Thymus (tissue), 11 donors: ENCODE results near the gene GFOD1. TPM values are rescaled to one million over a fixed set of nuclear protein-coding genes. Genes with fewer than 3 reads are reported as not detected.

Experiments
- DNase-seq, 9 donors: peaks; one replicate each; pipeline ENCODE4 v3.0.0-alpha.2; 2013; ENCODE audit warnings: low spot score in 9 of 9, low read depth in 6 of 9, missing footprints in 1 of 9
- H3K27ac ChIP-seq, 2 donors: one replicate each; pipeline ENCODE4 v1.5.1; 2013; ENCODE audit warnings: control low read depth in 1 of 2, low read depth in 1 of 2, low read length in 1 of 2, mild to moderate bottlenecking in 1 of 2, moderate library complexity in 1 of 2
- H3K27me3 ChIP-seq, 2 donors: one replicate each; pipeline ENCODE4 v1.5.1; 2013; ENCODE audit warnings: low read length in 1 of 2; ENCODE audit not compliant: control insufficient read depth in 2 of 2, insufficient read depth in 1 of 2
- H3K36me3 ChIP-seq, 2 donors: one replicate each; pipeline ENCODE4 v1.5.1; 2013; ENCODE audit warnings: low read length in 1 of 2, mild to moderate bottlenecking in 1 of 2, moderate library complexity in 1 of 2; ENCODE audit not compliant: control insufficient read depth in 2 of 2, insufficient read depth in 2 of 2
- H3K4me1 ChIP-seq, 2 donors: one replicate each; pipeline ENCODE4 v1.5.1; 2013; ENCODE audit warnings: low read length in 2 of 2; ENCODE audit not compliant: control insufficient read depth in 2 of 2, insufficient read depth in 2 of 2
- H3K4me3 ChIP-seq, 2 donors: one replicate each; pipeline ENCODE4 v1.5.1; 2013; ENCODE audit warnings: low read length in 2 of 2, control low read depth in 1 of 2, mild to moderate bottlenecking in 1 of 2
- H3K9me3 ChIP-seq, 2 donors: one replicate each; pipeline ENCODE4 v1.5.1; 2013; ENCODE audit warnings: low read length in 1 of 2, mild to moderate bottlenecking in 1 of 2; ENCODE audit not compliant: control insufficient read depth in 2 of 2, insufficient read depth in 1 of 2
- WGBS: extraction: QIAGEN DNeasy Blood & Tissue Kit; methylation state at CpG from one replicate; pipeline ENCODE4 v1.1.7; 2013; 5-methylcytosine and 5-hydroxymethylcytosine counted together
- polyA plus RNA-seq: library from polyadenylated mRNA; stranded (reverse); fragments of 200-250 nt; gene quantifications from one replicate; pipeline ENCODE4 v1.2.3, GENCODE V29; 2013
- total RNA-seq: library from RNA; stranded (reverse); fragments of 120-200 nt; gene quantifications from one replicate; pipeline ENCODE4 v1.2.4, GENCODE V29; 2013
- donor health status: healthy.

The GFOD1 gene
- total and polyA plus RNA-seq, 2 donors = 4.7 to 8.1 TPM

GRCh38 chr6:13421425-13422059 lies 65.9 kb downstream of the GFOD1 start:
- no peak for DNase-seq
- no peak overlapping the region for H3K27ac ChIP-seq
- no peaks in the 10 kb centered on the region for H3K36me3 ChIP-seq
- peaks cover 0 to 8% of the 10 kb centered on the region in 2 donors for H3K27me3 ChIP-seq
- peaks cover 0 to 22% of the 10 kb centered on the region in 2 donors for H3K4me1 ChIP-seq
- WGBS = 95% methylated on average over 10 of the region's 10 CpGs
- no peaks in the 10 kb centered on the region for H3K9me3 ChIP-seq
- H3K4me3 ChIP-seq = no peak overlapping the region

DNA sequence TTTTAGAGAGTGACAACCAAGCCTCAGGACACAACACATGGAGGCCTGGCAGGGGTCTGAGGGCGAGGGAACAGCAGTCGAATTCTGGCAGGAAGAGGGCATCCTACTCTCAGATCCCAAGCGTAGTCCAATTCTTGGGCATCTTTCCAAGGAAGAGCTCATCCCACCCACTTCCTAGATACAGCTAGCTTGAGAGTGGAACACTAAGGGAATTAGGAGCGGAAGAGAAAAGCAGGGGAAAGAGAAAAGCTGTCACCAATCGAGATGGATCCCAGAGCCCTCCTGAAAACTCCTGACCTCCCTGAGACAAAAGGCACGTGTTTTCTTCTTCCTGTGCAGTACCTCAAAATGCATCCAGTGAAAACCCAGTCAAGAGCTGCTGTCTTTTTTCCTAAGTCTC lies 67.1 kb downstream of the GFOD1 start:
- no peak for DNase-seq
- Histone ChIP-seq H3K4me1 (peaks cover 0 to 15% of the 10 kb centered on the region in 2 donors), H3K27ac (no peak overlapping the region), H3K27me3 (peaks cover 0 to 8% of the 10 kb centered on the region in 2 donors), H3K4me3 (no peak overlapping the region), H3K9me3 (no peaks in the 10 kb centered on the region), H3K36me3 (no peaks in the 10 kb centered on the region)
- 89% methylated on average over 6 of the region's 6 CpGs for WGBS

GRCh38 chr6:13419422-13420195 lies 67.8 kb downstream of the GFOD1 start:
- Histone ChIP-seq H3K36me3 (no peaks in the 10 kb centered on the region), H3K27ac (no peak overlapping the region), H3K9me3 (no peaks in the 10 kb centered on the region), H3K4me1 (peaks cover 0 to 15% of the 10 kb centered on the region in 2 donors), H3K27me3 (peaks cover 0 to 8% of the 10 kb centered on the region in 2 donors), H3K4me3 (no peak overlapping the region)
- DNase-seq = no peak
- WGBS = 36% methylated on average over 26 of the region's 26 CpGs

- Histone ChIP-seq H3K9me3 (no peaks in the 10 kb centered on the region), H3K27me3 (peaks cover 0 to 8% of the 10 kb centered on the region in 2 donors), H3K4me3 (no peak overlapping the region), H3K27ac (no peak overlapping the region), H3K4me1 (peaks cover 0 to 17% of the 10 kb centered on the region in 2 donors), H3K36me3 (no peaks in the 10 kb centered on the region)
- WGBS = 93% methylated on average over 5 of the region's 5 CpGs
- DNase-seq = no peak
These were observed 68.6 kb downstream of the GFOD1 start for GRCh38 chr6:13418844-13419243.

GRCh38 chr6:13417954-13418353 lies 69.4 kb downstream of the GFOD1 start:
- no peak for DNase-seq
- WGBS = 95% methylated on average over 2 of the region's 2 CpGs
- Histone ChIP-seq H3K9me3 (no peaks in the 10 kb centered on the region), H3K27ac (no peak overlapping the region), H3K4me1 (peaks cover 0 to 17% of the 10 kb centered on the region in 2 donors), H3K4me3 (no peak overlapping the region), H3K27me3 (peaks cover 0 to 8% of the 10 kb centered on the region in 2 donors), H3K36me3 (no peaks in the 10 kb centered on the region)

DNA sequence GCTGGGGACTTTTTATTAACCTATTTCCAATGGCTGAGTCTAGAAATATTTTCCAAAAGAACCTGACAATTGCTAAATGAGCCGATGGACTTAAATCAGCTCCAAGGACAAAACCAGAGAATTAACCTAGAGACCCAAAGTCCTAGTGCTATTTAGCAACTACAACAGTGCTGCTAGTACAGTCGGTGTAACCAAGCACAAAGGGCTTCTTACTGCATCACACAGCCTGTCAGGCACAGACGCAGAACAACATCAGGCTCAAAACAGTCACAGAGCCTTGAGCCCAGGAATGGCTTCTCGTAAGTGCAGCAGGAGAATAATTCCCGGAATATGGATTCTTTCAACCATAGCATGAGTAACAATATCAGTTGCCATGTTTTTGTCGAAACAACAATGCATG lies 70.0 kb downstream of the GFOD1 start:
- Histone ChIP-seq H3K4me3 (no peak overlapping the region), H3K27me3 (peaks cover 0 to 8% of the 10 kb centered on the region in 2 donors), H3K9me3 (no peaks in the 10 kb centered on the region), H3K4me1 (peaks cover 0 to 17% of the 10 kb centered on the region in 2 donors), H3K27ac (no peak overlapping the region), H3K36me3 (no peaks in the 10 kb centered on the region)
- 82% methylated on average over 6 of the region's 6 CpGs for WGBS
- DNase-seq = no peak

- H3K27ac ChIP-seq = no peak overlapping the region
- H3K27me3 ChIP-seq = peaks cover 0 to 8% of the 10 kb centered on the region in 2 donors
- no peak overlapping the region for H3K4me3 ChIP-seq
- no peaks in the 10 kb centered on the region for H3K9me3 ChIP-seq
- no peaks in the 10 kb centered on the region for H3K36me3 ChIP-seq
- H3K4me1 ChIP-seq = peaks cover 0 to 14% of the 10 kb centered on the region in 2 donors
- 78% methylated on average over 5 of the region's 5 CpGs for WGBS
- no peak for DNase-seq
These were observed 72.1 kb downstream of the GFOD1 start for GRCh38 chr6:13415283-13415682.

GRCh38 chr6:13413900-13414555 lies 73.4 kb downstream of the GFOD1 start:
- Histone ChIP-seq H3K4me1 (peaks cover 0 to 2% of the 10 kb centered on the region in 2 donors), H3K27me3 (no peaks in the 10 kb centered on the region), H3K9me3 (no peaks in the 10 kb centered on the region), H3K27ac (no peak overlapping the region), H3K4me3 (no peak overlapping the region), H3K36me3 (no peaks in the 10 kb centered on the region)
- no peak for DNase-seq
- 75% methylated on average over 7 of the region's 7 CpGs for WGBS

GRCh38 chr6:13413466-13413862 lies 73.9 kb downstream of the GFOD1 start:
- H3K27ac ChIP-seq = no peak overlapping the region

More at GRCh38 chr6:13413466-13413862, 73.9 kb downstream of the GFOD1 start:
- H3K4me1 ChIP-seq = peaks cover 0 to 2% of the 10 kb centered on the region in 2 donors
- H3K4me3 ChIP-seq = no peak overlapping the region
- H3K9me3 ChIP-seq = no peaks in the 10 kb centered on the region
- no peaks in the 10 kb centered on the region for H3K36me3 ChIP-seq
- DNase-seq = no peak
- 96% methylated on average over 3 of the region's 3 CpGs for WGBS
- H3K27me3 ChIP-seq = no peaks in the 10 kb centered on the region
